ENCODE results near the gene UPK3B.
"Not testable (repeated sequence)": the region's sequence is repeated elsewhere in the genome, so short reads cannot be mapped to it uniquely, and the experiment has no call there.

Gene UPK3B

GRCh38 chr7:76509931-76510877, at the start of gene UPK3B:
UPK3B (plus strand) TSS chr7:76510552; CDS start chr7:76510653, 101 bp downstream.
- no peak for DNase-seq

DNA sequence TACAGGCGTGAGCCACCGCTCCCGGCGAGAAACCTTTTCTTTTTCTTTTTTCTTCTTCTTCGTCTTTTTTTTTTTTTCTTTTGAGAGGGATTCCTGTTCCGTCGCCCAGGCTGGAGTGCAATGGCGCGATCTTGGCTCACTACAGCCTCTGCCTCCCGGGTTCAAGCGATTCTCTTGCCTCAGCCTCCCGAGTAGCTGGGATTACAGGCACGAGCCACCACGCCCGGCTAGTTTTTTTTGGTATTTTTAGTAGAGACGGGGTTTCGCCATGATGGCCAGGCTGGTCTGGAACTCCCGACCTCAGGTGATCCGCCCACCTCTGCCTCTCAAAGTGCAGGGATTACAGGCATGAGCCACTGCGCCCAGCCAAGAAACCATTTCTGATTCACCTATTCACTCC, 49.6 kb upstream of the UPK3B start:
- DNase-seq: not testable (repeated sequence)

GRCh38 chr7:76461464-76462101, 48.8 kb upstream of the UPK3B start, which contains the start of gene DTX2:
DTX2 (plus strand) TSS chr7:76461709; CDS start chr7:76480510, 18,801 bp downstream.
- not testable (repeated sequence) for DNase-seq

GRCh38 chr7:76462271-76462882, 48.0 kb upstream of the UPK3B start:
- DNase-seq: not testable (repeated sequence)

GRCh38 chr7:76464959-76465358, 45.4 kb upstream of the UPK3B start:
- DNase-seq: not testable (repeated sequence)

- DNase-seq: not testable (repeated sequence)
Observed at GRCh38 chr7:76465950-76466349, 44.4 kb upstream of the UPK3B start.

DNA sequence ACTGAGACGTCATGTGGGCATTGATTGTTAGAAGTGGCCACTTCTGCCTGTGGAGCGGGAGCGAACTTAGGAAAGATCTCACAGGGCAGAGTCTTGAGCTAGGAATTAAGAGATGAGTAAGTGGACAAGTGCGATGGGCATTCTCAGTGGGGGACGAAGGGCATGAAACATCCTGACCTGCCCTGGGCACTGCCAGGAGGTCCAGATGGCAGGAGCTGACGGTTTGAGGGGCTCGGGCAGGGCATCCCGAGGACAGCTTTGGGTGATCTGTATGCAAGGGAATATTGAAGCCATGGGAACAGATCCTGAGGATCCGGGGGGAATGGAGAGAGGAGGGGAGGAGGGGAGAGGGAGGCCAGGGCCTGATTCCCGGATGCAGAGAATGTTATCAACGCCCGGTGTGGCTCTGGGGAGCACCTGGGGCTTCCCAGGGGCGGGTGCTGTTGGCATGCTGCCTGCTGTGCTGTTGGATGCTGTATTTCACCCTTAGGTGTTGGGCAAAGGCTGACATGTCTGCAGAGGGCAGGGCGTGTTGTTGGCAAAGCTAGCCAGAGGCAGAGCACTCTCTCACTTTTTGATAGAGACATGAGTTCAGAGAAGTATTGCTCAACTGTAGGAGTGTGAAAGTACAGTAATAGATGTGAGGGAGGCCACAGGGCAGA, 42.5 kb upstream of the UPK3B start:
- DNase-seq: not testable (repeated sequence)

DNA sequence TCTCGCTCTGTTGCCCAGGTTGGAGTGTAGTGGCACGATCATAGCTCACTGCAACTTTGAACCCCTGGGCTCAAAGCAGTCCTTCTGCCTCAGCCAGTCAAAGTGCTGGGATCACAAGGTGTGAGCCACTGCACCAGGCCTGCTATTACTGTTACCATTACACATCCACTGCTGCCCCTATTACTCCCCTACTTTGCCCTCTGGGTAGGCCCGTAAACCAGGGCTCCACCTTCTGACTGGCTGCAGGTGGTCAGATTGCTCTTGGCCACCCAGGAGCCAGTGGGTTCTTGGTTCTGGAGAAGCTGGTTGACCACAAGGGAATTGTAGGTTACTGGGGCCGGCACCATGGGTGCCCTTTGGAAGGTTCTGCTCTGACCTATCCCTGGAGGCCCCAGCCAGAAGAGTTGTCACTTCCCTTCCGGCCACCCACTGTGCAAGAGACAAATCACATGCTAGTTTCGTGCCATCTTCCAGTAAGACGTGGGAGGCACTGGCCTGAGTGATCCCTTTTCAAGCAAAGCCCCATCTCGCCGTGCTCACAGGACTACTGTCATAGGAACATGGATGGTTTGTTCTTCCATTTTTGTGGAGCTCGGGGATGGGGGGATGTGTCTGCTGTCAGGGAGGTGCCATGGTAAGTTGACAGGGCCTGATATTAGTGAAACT, 38.7 kb upstream of the UPK3B start:
- not testable (repeated sequence) for DNase-seq

GRCh38 chr7:76473097-76473496, 37.3 kb upstream of the UPK3B start:
- not testable (repeated sequence) for DNase-seq

- DNase-seq: not testable (repeated sequence)
Observed at GRCh38 chr7:76476280-76476679, 34.1 kb upstream of the UPK3B start.

DNA sequence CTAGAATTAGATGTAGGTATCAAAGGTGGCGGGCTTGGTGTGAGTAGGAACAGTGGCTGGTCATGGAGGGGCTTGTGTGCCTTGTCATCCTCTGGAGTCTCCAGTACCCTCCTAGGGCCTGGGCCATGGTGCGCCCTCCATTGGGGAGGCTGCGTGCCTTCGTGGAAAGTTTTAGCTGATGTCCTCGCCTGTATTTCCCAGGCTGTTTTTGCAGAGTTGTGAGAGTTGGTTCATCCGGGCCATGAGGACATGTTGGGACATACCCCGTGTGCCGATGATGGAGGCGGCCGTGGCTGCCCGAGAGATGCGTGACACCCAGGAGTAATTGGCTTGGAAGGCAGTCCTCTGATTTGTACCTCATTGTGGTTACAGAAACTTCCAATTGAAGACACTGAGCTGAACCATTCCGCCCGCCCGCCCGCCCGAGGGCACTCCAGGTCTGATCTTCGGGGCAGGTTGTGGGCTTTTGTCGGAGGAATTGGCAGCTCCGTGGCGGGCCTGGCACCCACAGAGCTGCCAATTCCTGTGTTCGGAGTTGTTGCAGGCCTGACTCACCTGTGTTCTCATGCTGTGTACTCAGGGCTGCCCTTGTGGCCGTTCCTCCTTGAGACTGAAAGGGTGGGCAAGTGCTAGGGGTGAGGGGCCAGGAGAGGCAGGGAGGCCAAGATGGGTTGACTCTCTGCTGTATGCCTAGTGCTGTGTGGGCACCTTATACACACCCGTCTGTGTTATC, 33.4 kb upstream of the UPK3B start:
- not testable (repeated sequence) for DNase-seq

GRCh38 chr7:76479628-76480027, 30.7 kb upstream of the UPK3B start:
- DNase-seq: not testable (repeated sequence)

DNA sequence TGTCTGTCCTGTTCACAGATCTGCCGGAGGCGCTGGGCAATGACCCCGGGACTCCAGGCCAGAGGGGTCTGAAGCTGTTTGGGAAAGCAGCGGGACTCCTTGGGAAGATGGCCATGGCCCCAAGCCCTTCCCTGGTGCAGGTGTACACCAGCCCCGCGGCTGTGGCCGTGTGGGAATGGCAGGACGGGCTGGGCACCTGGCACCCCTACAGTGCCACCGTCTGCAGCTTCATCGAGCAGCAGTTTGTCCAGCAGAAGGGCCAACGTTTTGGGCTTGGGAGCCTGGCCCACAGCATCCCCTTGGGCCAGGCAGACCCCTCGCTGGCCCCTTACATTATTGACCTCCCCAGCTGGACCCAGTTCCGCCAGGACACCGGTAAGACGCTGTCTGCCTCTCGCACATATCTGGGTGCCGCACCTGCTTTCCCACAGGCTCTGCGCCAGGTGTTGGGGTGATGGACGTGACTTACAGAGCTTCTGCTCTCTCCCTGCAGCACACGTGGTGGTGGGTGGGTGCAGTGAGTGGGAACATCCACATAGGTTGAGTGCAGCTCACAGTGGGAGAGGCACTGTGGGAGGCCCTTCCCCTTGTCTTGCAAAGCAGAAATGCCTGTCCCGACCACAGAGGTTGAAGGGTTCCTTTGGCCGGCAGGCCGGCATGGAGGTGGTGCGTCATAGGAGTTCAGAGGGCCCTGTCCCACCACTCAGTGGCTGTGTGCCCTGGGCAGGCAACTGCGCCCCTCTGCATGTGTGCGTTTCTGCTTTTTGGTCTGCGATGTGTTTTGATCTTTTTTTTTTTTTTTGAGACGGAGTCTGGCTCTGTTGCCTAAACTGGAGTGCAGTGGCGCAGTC, 29.7 kb upstream of the UPK3B start:
- not testable (repeated sequence) for DNase-seq

GRCh38 chr7:76482660-76483059, 27.7 kb upstream of the UPK3B start:
- DNase-seq: not testable (repeated sequence)

DNA sequence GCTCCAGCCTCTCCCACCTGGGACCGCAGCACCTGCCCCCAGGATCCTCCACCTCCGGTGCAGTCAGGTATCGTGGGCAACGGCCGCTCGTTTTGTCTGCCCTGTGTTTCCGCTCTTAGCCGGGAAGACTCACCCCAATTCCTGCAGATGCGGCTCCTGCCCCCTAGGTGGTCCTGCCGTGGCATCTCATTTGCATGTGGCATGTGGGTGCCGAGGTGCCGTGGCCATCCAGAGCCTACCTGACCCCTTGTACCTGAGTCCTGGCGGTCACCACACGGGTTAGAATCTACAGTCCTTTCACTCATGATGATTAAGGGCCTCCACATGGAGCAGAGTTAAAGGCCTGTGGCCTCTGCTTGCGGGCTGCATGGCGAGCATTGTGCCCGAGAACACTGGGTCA, 27.3 kb upstream of the UPK3B start:
- not testable (repeated sequence) for DNase-seq

GRCh38 chr7:76484456-76484855, 25.9 kb upstream of the UPK3B start:
- not testable (repeated sequence) for DNase-seq

GRCh38 chr7:76485822-76486610, 24.3 kb upstream of the UPK3B start:
- not testable (repeated sequence) for DNase-seq

DNA sequence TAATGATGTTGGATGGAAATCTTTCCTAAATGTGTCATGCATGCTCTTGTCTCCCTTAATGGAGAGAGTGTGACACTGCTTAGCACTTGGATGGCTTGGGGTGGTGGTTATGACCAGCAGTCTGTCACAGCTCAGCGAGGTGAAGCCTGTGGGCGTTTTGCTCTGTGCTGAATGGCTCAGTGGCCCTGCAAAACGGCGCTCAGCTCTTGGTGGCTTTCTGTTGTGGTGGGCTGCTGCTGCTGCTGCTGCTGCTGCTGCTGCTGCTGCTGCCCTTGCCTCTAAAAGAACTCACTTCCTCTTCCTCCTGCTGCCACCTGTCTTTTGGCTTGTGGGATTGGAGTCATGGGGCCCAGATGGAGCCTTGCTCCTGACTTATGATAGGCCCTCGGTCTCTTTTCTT, 23.7 kb upstream of the UPK3B start:
- DNase-seq: not testable (repeated sequence)

DNA sequence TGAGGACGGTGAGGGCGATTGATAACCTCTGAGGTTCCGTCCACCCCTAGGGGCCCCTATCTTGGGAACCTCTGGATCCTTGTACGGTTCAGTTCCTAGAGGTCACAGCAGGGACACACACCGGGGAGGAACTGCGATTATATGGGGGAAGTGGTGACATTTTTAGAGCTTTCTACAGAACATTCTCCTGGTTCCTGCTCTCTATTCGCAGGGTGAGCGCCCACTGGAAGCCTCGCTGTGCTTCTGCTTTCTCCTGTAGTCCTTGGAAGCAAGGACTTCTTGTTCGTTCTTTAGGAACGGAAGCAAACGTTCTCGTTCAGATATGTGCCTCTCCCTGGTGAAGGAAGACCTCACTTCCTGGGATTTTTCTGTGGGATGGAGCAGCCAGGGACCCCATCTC, 22.4 kb upstream of the UPK3B start:
- not testable (repeated sequence) for DNase-seq

- not testable (repeated sequence) for DNase-seq
Observed at GRCh38 chr7:76492139-76492538, 18.2 kb upstream of the UPK3B start.

All from NCI-H510A (cell line).